Astrocyte of the cerebellum (primary cell): ENCODE measurements around the gene ANKLE2.
"Not testable (repeated sequence)": the region's sequence is repeated elsewhere in the genome, so short reads cannot be mapped to it uniquely, and the experiment has no call there.

Source experiments
- DNase-seq: peaks from one replicate; pipeline ENCODE4 v3.0.0-alpha.2; 2011; ENCODE audit warnings: low read depth
- H3K4me3 ChIP-seq: 2 replicates; pipeline ENCODE4 v1.5.1; 2011; ENCODE audit warnings: mild to moderate bottlenecking, low read depth, low read length, moderate library complexity
- in situ Hi-C: cut with HindIII; loops from 2 replicates; pipeline ENCODE4 v1.10.0; 2017; ENCODE audit warnings: low sequenced_read_pairs
- TF ChIP-seq, protein P1 (sequence below): IDR thresholded peaks from 2 replicates; pipeline ENCODE4 v1.5.1; 2012; ENCODE audit warnings: low read length, low read depth, moderate library complexity, mild to moderate bottlenecking; ENCODE audit errors: missing control alignments

The ANKLE2 gene

GRCh38 chr12:132761921-132762583 lies 420 bp upstream of the ANKLE2 start:
- H3K4me3 ChIP-seq: peak overlapping the region; percentile 65
- peak; percentile 77 for DNase-seq
- TF ChIP-seq, protein P1, sequence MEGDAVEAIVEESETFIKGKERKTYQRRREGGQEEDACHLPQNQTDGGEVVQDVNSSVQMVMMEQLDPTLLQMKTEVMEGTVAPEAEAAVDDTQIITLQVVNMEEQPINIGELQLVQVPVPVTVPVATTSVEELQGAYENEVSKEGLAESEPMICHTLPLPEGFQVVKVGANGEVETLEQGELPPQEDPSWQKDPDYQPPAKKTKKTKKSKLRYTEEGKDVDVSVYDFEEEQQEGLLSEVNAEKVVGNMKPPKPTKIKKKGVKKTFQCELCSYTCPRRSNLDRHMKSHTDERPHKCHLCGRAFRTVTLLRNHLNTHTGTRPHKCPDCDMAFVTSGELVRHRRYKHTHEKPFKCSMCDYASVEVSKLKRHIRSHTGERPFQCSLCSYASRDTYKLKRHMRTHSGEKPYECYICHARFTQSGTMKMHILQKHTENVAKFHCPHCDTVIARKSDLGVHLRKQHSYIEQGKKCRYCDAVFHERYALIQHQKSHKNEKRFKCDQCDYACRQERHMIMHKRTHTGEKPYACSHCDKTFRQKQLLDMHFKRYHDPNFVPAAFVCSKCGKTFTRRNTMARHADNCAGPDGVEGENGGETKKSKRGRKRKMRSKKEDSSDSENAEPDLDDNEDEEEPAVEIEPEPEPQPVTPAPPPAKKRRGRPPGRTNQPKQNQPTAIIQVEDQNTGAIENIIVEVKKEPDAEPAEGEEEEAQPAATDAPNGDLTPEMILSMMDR: no peak
- in situ Hi-C loops: no loop called here

GRCh38 chr12:132759359-132759758 lies 2.3 kb downstream of the ANKLE2 start:
- in situ Hi-C loops: no loop called here
- peak overlapping the region; percentile 9 for H3K4me3 ChIP-seq
- TF ChIP-seq, protein P1: no peak
- DNase-seq: no peak

DNA sequence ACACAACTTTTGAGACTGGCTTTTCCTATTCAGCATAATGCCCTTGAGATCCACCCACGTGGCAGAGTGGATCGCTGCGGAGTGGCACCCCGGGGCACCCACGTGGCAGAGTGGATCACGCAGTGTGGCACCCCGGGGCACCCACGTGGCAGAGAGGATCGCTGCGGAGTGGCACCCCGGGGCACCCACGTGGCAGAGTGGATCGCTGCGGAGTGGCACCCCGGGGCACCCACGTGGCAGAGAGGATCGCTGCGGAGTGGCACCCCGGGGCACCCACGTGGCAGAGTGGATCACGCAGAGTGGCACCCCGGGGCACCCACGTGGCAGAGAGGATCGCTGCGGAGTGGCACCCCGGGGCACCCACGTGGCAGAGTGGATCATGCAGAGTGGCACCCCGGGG lies 2.8 kb downstream of the ANKLE2 start:
- H3K4me3 ChIP-seq, in situ Hi-C loops, DNase-seq: not testable (repeated sequence)

- DNase-seq: no peak
- H3K4me3 ChIP-seq: no peak overlapping the region
- TF ChIP-seq, protein P1: no peak
- in situ Hi-C loops: no loop called here
These were observed 7.3 kb downstream of the ANKLE2 start for GRCh38 chr12:132754160-132754932.

DNA sequence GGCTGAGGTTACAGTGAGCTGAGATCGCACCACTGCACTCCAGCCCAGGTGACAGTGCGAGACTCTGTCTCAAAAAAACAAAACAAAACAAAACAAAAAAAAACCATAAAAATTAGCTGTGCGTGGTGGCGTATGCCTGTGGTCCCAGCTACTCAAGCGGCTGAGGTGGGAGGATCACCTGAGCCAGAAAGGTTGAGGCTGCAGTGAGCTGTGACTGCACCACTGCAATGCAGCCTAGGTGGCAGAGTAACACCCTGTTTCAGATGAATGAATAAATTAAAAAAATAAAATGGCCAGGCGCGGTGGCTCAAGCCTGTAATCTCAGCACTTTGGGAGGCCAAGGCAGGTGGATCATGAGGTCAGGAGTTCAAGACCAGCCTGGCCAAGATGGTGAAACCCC lies 8.0 kb downstream of the ANKLE2 start:
- in situ Hi-C loops, DNase-seq, H3K4me3 ChIP-seq: not testable (repeated sequence)

- TF ChIP-seq, protein P1: no peak
- in situ Hi-C loops: no loop called here
- no peak for DNase-seq
- no peak overlapping the region for H3K4me3 ChIP-seq
These were observed 13.3 kb downstream of the ANKLE2 start for GRCh38 chr12:132748319-132748718.

DNA sequence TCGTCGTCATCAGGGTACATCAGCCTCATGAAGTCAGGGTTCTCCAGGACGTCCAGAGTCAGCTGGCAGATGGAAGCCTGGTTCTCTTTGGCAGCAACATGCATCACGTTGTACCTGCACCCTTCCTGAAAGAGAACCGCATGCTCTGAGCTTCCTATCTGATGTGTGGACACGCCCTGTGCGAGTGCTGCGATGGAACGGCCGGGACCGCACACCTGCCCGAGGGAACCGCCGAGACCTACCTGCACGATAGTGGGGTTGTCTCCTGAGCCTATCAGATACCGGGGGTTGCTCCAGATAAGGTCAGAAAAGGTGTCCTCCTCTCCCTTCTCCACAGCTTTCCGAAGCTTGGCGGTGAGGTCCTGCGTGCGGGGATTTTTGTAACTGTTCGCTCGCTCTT lies 13.7 kb downstream of the ANKLE2 start:
- TF ChIP-seq, protein P1: no peak

More for the DNA sequence above, 13.7 kb downstream of the ANKLE2 start:
- DNase-seq: no peak
- in situ Hi-C loops: no loop called here
- H3K4me3 ChIP-seq: no peak overlapping the region
